Activated CD4-positive, alpha-beta T cell treated with anti-CD3 and anti-CD28 coated beads, Interleukin-10, Interleukin-2, amounts not matched to agents 100 ng/mL and 50 ng/mL, durations not matched to agents 16 hours and 8 hours (primary cell): ENCODE measurements around the gene CCDC6.

Experiments
- DNase-seq: peaks from one replicate; pipeline ENCODE4 v3.0.0-alpha.2; 2020

Gene CCDC6

GRCh38 chr10:59844436-59844835 lies 61.9 kb downstream of the CCDC6 start:
- no peak for DNase-seq

DNA sequence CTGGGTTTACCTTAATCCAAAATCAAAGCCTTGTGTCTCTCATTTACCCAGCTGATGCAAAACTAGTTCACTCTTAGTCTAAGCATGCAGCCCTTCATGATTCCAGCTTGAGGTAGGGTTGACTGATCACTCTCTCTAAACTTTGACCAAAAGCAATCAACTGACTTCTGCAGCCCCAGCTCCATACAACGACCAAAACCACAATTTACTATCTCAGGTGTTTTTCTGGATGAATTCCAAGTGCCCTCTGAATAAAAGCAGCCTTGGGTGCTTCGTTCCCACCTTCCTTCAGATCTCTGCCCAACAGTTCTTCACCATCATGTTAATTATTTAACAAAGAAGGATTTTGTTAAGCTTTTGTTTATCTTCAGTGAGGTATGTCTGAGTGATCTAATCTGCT lies 62.6 kb downstream of the CCDC6 start:
- DNase-seq: no peak

GRCh38 chr10:59839576-59839975 lies 66.8 kb downstream of the CCDC6 start:
- no peak for DNase-seq

- no peak for DNase-seq
These were observed 68.1 kb downstream of the CCDC6 start for GRCh38 chr10:59838085-59838789.

DNA sequence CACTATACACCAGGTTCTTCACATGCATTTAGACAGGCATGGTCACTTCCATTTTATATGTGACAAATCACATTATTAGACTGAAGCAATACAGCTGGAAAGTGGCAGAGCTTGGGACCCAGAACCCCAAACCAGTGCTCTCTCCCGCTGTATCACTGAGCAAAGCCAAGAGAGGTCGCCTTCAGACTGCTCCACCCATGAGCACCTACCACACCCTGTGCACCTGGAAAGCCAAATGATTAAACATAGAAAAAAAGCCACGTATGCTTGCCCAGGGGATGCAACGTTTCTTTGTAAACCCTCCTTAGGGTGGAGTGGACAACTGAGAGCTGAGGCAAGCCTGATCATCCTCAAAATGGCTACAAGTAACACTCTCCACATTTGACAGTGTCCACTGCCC lies 72.5 kb downstream of the CCDC6 start:
- no peak for DNase-seq

DNA sequence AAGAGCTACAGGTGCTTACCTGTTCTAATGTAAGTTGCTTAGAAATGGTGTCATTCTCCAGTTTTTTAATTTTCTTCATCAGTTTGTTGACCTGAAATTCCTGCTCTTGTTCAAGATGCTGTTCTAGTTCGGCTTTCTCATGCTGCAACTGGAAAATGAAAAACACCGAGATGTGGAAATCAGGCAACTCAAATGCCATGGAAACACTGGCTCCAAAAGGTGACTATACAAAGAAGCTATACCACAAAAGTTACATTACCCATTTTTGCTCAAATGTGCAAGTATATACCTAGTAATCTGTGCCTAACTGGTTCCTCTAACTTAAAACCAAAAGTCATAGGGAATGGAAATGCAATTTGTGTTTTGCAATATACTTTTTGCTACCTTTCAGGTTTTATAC lies 73.8 kb downstream of the CCDC6 start:
- DNase-seq: no peak

- DNase-seq: no peak
These were observed 74.5 kb downstream of the CCDC6 start for GRCh38 chr10:59831658-59832503.

DNA sequence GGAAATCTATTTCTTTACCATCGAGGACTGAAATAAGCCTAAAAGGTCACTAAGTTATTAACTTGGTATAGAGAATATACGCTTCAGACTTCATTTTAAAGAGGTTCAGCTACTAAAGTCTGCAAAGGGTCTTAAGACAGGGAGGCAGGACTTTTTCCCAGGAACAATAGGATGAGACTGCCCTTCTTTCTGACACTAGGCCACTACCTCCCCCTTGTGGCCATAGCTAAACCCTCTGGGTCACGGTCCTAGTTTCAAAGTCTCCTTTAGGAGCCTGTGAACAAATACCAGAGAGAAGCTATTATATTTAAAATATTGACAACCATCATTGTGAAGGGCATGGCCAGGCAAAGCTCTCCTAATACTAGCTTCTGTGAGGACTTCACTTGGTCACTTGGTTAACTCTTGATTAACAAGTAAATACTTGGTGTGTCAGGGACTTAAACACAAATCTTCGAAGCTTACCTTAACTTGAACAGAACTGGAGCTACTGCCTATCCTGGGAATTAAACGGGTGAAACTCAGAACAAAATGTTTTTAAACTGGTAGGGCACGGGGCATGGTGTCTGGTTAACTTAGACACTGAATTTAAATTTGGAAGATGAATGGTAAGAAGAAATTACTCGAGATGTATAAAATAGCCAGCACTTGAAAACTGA lies 75.6 kb downstream of the CCDC6 start:
- peak; percentile 31 for DNase-seq

GRCh38 chr10:59829601-59830000 lies 76.8 kb downstream of the CCDC6 start:
- DNase-seq: peak; percentile 75

- no peak for DNase-seq
These were observed 77.3 kb downstream of the CCDC6 start for GRCh38 chr10:59829024-59829423.

- no peak for DNase-seq
These were observed 80.4 kb downstream of the CCDC6 start for GRCh38 chr10:59825932-59826331.

- DNase-seq: no peak
These were observed 82.6 kb downstream of the CCDC6 start for GRCh38 chr10:59823751-59824150.

GRCh38 chr10:59823111-59823510 lies 83.2 kb downstream of the CCDC6 start:
- no peak for DNase-seq

DNA sequence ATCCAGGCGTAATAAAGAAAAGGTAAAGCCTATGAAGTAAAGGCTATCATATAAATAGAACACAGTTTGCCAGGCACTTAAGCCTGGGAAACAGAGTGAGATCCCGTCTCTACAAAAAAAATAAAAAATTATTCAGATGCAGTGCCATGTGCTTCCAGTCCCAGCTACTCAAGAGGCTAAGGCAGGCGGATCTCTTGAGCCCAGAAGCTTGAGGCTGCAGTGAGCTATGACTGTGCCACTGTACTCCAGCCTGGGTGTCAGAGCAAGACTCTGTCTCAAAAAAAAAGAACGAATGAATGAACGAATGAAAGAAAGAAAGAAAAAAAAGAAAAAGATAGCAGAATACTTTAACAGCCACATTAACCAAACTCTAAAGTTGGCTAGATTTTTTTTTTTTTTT lies 85.9 kb downstream of the CCDC6 start:
- no peak for DNase-seq

- DNase-seq: no peak
These were observed 86.7 kb downstream of the CCDC6 start for GRCh38 chr10:59819683-59820082.

GRCh38 chr10:59819265-59819664 lies 87.1 kb downstream of the CCDC6 start:
- no peak for DNase-seq

- no peak for DNase-seq
These were observed 88.6 kb downstream of the CCDC6 start for GRCh38 chr10:59817773-59818172.

- no peak for DNase-seq
These were observed 91.5 kb downstream of the CCDC6 start for GRCh38 chr10:59814878-59815277.

- no peak for DNase-seq
These were observed 93.7 kb downstream of the CCDC6 start for GRCh38 chr10:59812519-59813122.

- no peak for DNase-seq
These were observed 96.7 kb downstream of the CCDC6 start for GRCh38 chr10:59809644-59809974.

DNA sequence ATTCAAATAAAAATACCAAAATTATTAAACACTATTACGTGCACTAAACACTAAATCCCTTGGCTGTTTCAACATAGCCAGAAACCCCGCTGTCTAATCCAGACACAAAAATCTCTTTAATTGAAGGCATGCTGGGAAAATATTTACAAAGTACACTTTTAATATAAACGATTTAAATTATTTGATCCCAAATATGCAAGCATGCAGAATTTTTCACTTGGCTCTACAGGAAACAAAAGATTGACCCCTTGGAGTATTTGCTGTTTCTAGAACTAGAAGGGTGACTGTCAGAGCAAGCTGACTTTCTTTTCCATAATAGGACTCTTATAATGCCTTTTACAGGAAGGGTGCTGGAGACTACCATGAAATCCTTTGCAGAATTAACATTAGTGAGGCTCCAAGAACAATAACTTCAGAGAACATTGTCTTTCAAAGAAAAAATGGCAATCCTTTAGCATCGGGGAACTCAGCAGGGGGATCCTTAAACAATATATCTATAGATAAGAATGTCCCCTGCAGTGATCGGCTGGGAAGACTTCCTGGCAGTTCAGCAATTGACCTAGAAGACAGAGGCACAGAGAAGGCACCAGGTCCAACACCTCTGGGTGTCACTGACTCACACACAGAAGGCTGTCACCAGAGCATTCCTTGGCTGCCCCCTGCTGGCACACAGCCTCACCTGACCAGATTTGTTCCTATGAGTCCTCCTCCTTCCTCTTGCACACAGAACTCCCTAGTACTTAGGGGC lies 97.3 kb downstream of the CCDC6 start:
- peak; percentile 84 for DNase-seq
